Measurements from ENCODE around the gene TTC3. TPM values are rescaled to one million over a fixed set of nuclear protein-coding genes. Genes with fewer than 3 reads are reported as not detected.

Gene TTC3
- total and polyA plus RNA-seq, 9 of the 15 experiments (the other 6 are each of a cell fraction or from before 2014, with no cell fraction given): 17.5 to 92.0 (median 59.5) TPM

- TF ChIP-seq RERE (CRISPR knock-in tag; IDR thresholded peaks at IDR 0.05; ENCODE audit: borderline replicate concordance): no peak
- TF ChIP-seq RFX7 (CRISPR knock-in tag; IDR thresholded peaks at IDR 0.05): no peak
- TF ChIP-seq, protein P1, sequence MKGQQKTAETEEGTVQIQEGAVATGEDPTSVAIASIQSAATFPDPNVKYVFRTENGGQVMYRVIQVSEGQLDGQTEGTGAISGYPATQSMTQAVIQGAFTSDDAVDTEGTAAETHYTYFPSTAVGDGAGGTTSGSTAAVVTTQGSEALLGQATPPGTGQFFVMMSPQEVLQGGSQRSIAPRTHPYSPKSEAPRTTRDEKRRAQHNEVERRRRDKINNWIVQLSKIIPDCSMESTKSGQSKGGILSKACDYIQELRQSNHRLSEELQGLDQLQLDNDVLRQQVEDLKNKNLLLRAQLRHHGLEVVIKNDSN (CRISPR knock-in tag; IDR thresholded peaks at IDR 0.05): no peak; the same call in 1 of the 2 replicates
- TF ChIP-seq KLF6 (CRISPR knock-in tag; IDR thresholded peaks at IDR 0.05; ENCODE audit: borderline replicate concordance): no peak
- TF ChIP-seq TAF15 (IDR thresholded peaks at IDR 0.05; ENCODE audit: low read depth, low read length): no peak
- TF ChIP-seq ETV6 (IDR thresholded peaks at IDR 0.05; ENCODE audit: borderline replicate concordance in 1 of 2, low read depth in 2 of 2, low read length in 1 of 2): no peak
- TF ChIP-seq ETV6 (CRISPR knock-in tag; IDR thresholded peaks at IDR 0.05; ENCODE audit: borderline replicate concordance): no peak
- peak; percentile 80 for TF ChIP-seq MAFF (IDR thresholded peaks at IDR 0.05; ENCODE audit: low read length)
- no peak for TF ChIP-seq NFATC3 (IDR thresholded peaks at IDR 0.05)
- TF ChIP-seq PML (IDR thresholded peaks at IDR 0.05; ENCODE audit: low read length): no peak
- TF ChIP-seq MGA (IDR thresholded peaks at IDR 0.05): no peak
Observed at GRCh38 chr21:37087188-37087587, 14.1 kb downstream of the TTC3 start (continued).
